ENCODE data around the gene DLL4.
A peak's percentile ranks its signal among the peaks of the same experiment; 100 is the strongest.

The DLL4 gene

DNA sequence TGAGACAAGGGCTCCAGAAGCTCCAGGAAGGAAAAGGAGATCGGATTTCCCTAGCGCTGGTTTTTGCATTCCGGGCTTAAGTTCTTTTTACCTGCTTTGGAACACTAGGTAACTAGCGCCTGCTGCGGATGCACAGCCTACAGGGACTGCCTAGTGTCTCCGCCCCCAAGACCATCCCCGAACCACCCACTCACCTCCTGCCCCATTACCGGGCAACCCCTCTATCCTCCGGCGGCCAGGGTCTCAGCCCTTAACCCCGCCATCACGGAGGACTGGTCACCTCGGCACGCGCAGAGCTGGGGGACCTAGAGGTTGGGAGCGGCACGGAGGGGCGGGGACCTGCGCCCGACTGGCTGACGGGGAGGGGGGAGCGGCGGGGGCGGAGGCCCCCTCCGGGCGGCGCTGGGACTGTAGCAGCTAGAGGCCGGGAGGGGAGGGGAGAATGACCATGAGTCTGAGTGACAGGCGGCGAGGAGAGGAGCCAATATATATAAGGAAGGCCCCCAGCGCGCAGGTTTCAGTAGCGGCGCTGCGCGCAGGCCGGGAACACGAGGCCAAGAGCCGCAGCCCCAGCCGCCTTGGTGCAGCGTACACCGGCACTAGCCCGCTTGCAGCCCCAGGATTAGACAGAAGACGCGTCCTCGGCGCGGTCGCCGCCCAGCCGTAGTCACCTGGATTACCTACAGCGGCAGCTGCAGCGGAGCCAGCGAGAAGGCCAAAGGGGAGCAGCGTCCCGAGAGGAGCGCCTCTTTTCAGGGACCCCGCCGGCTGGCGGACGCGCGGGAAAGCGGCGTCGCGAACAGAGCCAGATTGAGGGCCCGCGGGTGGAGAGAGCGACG, at the start of gene DLL4:
Gene DLL4 (plus strand): TSS at position 520 of the 839 bp plus-strand sequence. CDS start 329 bp downstream, outside the sequence.
- Histone ChIP-seq H3K36me3 (replicated peaks) (no peaks in the 10 kb centered on the region), H3K9me3 (no peaks in the 10 kb centered on the region), H3K4me1 (peaks cover 7% of the 10 kb centered on the region), H3K4me3 (peak within 1 kb of the TSS; percentile 49), H3K27me3 (ENCODE audit: low read depth) (no peaks in the 10 kb centered on the region; the same call in none of the 2 replicates)
- in situ Hi-C loops (cut with MboI; ENCODE audit: low sequenced_read_pairs), result no loop called here
- DNase-seq (ENCODE audit: low spot score in 2 of 2), result peak; percentile 86 to 92

- H3K9me3 ChIP-seq, result no peaks in the 10 kb centered on the region
- DNase-seq (ENCODE audit: low spot score in 2 of 2), result no peak
- H3K4me1 ChIP-seq, result no peaks in the 10 kb centered on the region
- in situ Hi-C loops (cut with MboI; ENCODE audit: low sequenced_read_pairs), result no loop called here
- H3K36me3 ChIP-seq (replicated peaks), result no peaks in the 10 kb centered on the region
- no peak overlapping the region for H3K4me3 ChIP-seq
- H3K27me3 ChIP-seq (ENCODE audit: low read depth), result no peaks in the 10 kb centered on the region
Observed at GRCh38 chr15:40879609-40880008, 49.5 kb upstream of the DLL4 start.

DNA sequence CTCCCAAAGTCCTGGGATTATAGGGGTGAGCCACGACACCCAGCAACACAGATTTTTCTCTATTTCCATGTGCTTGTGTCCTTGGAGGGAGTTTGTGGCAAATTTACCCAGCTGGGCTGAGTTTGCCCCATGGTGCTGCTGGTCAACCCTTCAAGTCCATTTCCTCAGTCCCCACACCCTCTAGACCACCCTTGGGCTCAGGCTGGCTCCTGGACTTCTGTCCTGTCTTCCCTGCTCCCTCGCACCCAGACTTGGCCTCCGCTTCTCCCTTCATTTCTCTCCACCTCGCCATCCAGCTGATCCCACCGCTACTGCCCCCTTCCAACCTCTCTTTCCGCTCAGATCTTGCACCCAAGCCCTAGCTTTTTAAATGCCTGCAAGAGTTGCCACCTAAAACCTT, 47.8 kb upstream of the DLL4 start:
- Histone ChIP-seq H3K27me3 (ENCODE audit: low read depth) (no peaks in the 10 kb centered on the region), H3K36me3 (replicated peaks) (no peaks in the 10 kb centered on the region), H3K4me1 (no peaks in the 10 kb centered on the region), H3K4me3 (no peak overlapping the region), H3K9me3 (no peaks in the 10 kb centered on the region)
- DNase-seq (ENCODE audit: low spot score in 2 of 2), result no peak
- in situ Hi-C loops (cut with MboI; ENCODE audit: low sequenced_read_pairs), result no loop called here

DNA sequence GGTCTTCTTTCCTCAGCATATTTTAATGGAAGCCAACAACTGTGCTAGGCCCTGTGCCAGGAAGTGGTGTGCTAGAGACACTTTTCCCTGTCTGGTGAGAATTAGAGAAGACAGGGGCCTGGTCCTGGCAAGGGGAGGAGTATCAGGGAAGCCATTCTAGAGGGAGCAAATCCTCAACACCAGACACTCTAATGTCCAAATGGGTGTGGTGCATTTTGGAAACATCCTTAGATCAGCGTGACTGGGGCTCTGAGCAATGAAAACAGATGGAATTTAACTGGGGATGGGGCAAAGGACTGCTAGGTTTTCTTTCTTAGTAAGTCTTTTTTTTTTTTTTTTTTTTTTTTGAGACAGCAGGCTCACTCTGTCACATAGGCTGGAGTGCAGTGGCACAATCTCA, 42.6 kb upstream of the DLL4 start:
- DNase-seq (ENCODE audit: low spot score in 2 of 2), result no peak
- in situ Hi-C loops (cut with MboI; ENCODE audit: low sequenced_read_pairs), result no loop called here
- Histone ChIP-seq H3K27me3 (ENCODE audit: low read depth) (no peaks in the 10 kb centered on the region), H3K4me3 (no peak overlapping the region), H3K4me1 (no peaks in the 10 kb centered on the region), H3K9me3 (no peaks in the 10 kb centered on the region), H3K36me3 (replicated peaks) (no peaks in the 10 kb centered on the region)

GRCh38 chr15:40889112-40889511, 40.0 kb upstream of the DLL4 start:
- no peaks in the 10 kb centered on the region for H3K4me1 ChIP-seq
- H3K4me3 ChIP-seq, result no peak overlapping the region
- DNase-seq (ENCODE audit: low spot score in 2 of 2), result no peak
- H3K36me3 ChIP-seq (replicated peaks), result no peaks in the 10 kb centered on the region
- H3K9me3 ChIP-seq, result no peaks in the 10 kb centered on the region
- in situ Hi-C loops (cut with MboI; ENCODE audit: low sequenced_read_pairs), result no loop called here
- H3K27me3 ChIP-seq (ENCODE audit: low read depth), result no peaks in the 10 kb centered on the region

- H3K36me3 ChIP-seq (replicated peaks), result peaks cover 8% of the 10 kb centered on the region
- no peaks in the 10 kb centered on the region; the same call in 1 of the 2 replicates for H3K4me1 ChIP-seq
- H3K27me3 ChIP-seq (ENCODE audit: low read depth), result no peaks in the 10 kb centered on the region
- in situ Hi-C loops (cut with MboI; ENCODE audit: low sequenced_read_pairs), result no loop called here
- no peaks in the 10 kb centered on the region for H3K9me3 ChIP-seq
- DNase-seq (ENCODE audit: low spot score in 2 of 2), result no peak
- H3K4me3 ChIP-seq, result no peak overlapping the region
Observed at GRCh38 chr15:40891138-40891537, 38.0 kb upstream of the DLL4 start.

DNA sequence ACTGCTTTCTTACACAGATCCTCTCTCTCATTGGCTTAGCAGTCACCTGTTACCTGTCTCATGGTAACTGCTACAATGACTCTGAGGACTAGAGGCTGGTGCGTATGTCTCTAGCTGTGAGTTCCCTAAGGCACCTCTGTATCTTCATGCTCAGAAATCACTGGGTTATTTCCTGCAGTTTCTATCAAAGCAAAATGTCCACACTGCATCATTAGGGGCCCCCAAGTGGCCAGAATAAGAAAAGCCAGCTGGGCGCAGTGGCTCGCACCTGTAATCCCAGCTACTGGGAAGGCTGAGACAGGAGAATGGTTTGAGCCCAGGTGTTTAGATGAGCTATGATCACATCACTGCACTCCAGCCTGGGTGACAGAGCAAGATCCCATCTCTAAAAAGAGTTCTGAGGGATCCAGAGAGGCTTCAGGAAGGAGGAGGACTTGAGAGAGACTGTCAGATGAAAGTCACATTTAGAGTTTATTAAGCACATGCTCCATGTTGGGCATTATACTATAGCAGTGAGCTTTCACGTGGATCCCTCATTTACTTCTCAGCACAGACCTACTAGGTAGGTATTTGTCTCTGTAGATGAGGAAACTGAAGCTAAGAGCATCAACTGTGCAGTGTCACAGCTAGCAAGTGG, 37.2 kb upstream of the DLL4 start:
- Histone ChIP-seq H3K27me3 (ENCODE audit: low read depth) (no peaks in the 10 kb centered on the region), H3K36me3 (replicated peaks) (peaks cover 11% of the 10 kb centered on the region), H3K9me3 (no peaks in the 10 kb centered on the region), H3K4me1 (no peaks in the 10 kb centered on the region; the same call in 1 of the 2 replicates), H3K4me3 (no peak overlapping the region)
- DNase-seq (ENCODE audit: low spot score in 2 of 2), result peak; percentile 52 to 61
- in situ Hi-C loops (cut with MboI; ENCODE audit: low sequenced_read_pairs), result no loop called here

- no peaks in the 10 kb centered on the region; the same call in 1 of the 2 replicates for H3K4me1 ChIP-seq
- no peak overlapping the region for H3K4me3 ChIP-seq
- in situ Hi-C loops (cut with MboI; ENCODE audit: low sequenced_read_pairs), result no loop called here
- no peak for DNase-seq (ENCODE audit: low spot score in 2 of 2)
- H3K9me3 ChIP-seq, result no peaks in the 10 kb centered on the region
- H3K36me3 ChIP-seq (replicated peaks), result peaks cover 15% of the 10 kb centered on the region
- H3K27me3 ChIP-seq (ENCODE audit: low read depth), result no peaks in the 10 kb centered on the region
Observed at GRCh38 chr15:40892447-40893012, 36.6 kb upstream of the DLL4 start.

- Histone ChIP-seq H3K9me3 (no peaks in the 10 kb centered on the region), H3K27me3 (ENCODE audit: low read depth) (no peaks in the 10 kb centered on the region), H3K36me3 (replicated peaks) (peaks cover 18% of the 10 kb centered on the region), H3K4me3 (no peak overlapping the region), H3K4me1 (no peaks in the 10 kb centered on the region; the same call in 1 of the 2 replicates)
- DNase-seq (ENCODE audit: low spot score in 2 of 2), result no peak
- in situ Hi-C loops (cut with MboI; ENCODE audit: low sequenced_read_pairs), result no loop called here
Observed at GRCh38 chr15:40893019-40893670, 36.0 kb upstream of the DLL4 start.

DNA sequence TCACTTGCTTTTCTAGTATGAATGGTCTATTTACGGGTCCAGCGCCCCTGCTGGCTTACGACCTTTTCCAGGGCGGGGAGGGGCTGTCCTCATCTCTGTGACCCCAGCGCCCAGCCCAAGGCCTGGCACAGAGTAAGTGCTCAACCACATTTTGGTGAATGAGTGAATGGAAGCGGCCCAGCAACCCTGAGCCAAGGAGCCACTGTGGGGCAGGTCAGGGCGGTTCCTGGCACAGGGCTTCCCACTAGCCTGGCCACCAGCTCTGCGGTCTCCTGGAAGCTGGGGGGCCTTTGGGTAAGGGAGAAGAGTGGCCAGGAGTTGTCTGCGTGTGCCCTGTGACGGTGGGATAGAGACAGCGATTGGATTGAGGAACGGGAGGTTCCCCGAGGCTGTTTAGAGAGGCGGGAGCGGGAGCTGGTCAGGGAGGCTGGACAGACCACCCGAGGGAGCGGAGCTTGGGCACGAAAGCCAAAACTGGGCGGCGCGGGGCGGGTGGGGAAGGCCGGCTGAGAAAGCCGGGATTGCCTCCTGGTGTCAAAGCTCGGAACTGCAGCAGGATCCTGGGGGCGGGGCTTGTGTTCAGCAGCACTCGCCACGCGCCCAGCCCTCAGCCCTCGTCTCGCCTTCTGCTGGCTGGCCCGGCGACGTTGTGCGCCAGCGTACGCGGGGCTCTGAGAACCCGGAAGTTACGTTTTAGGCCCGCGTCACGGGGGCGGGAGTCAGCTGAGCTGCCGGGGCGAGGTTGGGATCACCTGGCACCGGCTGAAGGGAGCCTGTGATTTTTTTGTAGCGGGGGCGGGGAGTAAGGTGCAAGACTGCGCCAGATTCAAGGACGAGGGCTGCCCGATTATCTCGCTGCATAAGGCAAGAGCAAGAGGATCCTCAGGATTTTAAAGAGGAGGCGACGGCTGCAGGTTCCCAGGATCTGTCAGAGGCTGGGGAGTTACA, 35.1 kb upstream of the DLL4 start, which contains the start of gene VPS18:
Gene VPS18 (plus strand): TSS at position 718 of the 948 bp plus-strand sequence. CDS start 319 bp downstream, outside the sequence.
- H3K4me1 ChIP-seq, result no peaks in the 10 kb centered on the region; the same call in 1 of the 2 replicates
- H3K27me3 ChIP-seq (ENCODE audit: low read depth), result no peaks in the 10 kb centered on the region
- peak within 1 kb of the TSS; percentile 63 for H3K4me3 ChIP-seq
- no peaks in the 10 kb centered on the region for H3K9me3 ChIP-seq
- in situ Hi-C loops (cut with MboI; ENCODE audit: low sequenced_read_pairs), result no loop called here
- DNase-seq (ENCODE audit: low spot score in 2 of 2), result peak; percentile 93 to 99
- H3K36me3 ChIP-seq (replicated peaks), result peaks cover 23% of the 10 kb centered on the region

DNA sequence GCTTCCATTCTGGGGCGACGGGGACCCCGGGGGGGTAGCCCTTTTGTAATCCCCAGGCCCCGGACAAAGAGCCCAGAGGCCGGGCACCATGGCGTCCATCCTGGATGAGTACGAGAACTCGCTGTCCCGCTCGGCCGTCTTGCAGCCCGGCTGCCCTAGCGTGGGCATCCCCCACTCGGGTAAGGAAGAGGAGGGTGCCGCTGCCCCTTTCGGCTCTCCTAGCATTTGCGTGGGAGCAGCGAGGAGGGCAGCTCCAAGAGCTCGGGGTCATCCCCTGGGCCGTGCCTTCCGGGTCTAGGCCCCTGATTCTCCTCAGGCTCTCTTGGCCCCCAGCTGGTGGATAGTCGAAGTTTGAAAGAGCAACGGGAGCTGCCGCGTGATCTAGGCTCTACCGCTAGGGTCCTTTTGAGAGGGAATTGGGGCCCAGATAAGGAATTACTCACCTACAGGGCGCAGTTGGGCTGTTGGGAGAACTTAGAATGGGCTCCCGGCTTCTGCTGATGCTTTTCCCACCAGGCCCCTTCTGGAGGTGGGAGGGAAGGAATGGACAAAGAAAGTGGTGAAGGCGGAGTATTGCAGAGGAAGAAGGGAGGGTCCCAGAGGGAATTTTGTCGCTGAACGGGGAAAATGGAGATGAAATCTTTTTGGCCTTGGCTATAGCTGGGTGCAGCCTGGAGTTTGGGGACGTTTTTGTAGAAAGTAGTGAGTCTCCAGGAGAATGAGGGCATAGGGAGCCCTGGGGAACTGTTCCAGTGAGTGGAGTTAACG, 34.3 kb upstream of the DLL4 start:
- H3K27me3 ChIP-seq (ENCODE audit: low read depth), result no peaks in the 10 kb centered on the region
- no peaks in the 10 kb centered on the region for H3K9me3 ChIP-seq
- in situ Hi-C loops (cut with MboI; ENCODE audit: low sequenced_read_pairs), result no loop called here
- peak overlapping the region; percentile 63 for H3K4me3 ChIP-seq
- H3K4me1 ChIP-seq, result no peaks in the 10 kb centered on the region; the same call in 1 of the 2 replicates
- peaks cover 32% of the 10 kb centered on the region for H3K36me3 ChIP-seq (replicated peaks)
- peak; percentile 69 to 81 for DNase-seq (ENCODE audit: low spot score in 2 of 2)

GRCh38 chr15:40899536-40900207, 29.5 kb upstream of the DLL4 start:
- in situ Hi-C loops (cut with MboI; ENCODE audit: low sequenced_read_pairs), result loop anchor here (5.0 to 10.0 kb wide), 2 partner anchors 125 to 283 kb away; no protein-coding TSS in a partner anchor

More at GRCh38 chr15:40899536-40900207, 29.5 kb upstream of the DLL4 start:
- Histone ChIP-seq H3K4me1 (no peaks in the 10 kb centered on the region; the same call in 1 of the 2 replicates), H3K9me3 (no peaks in the 10 kb centered on the region), H3K36me3 (replicated peaks) (peaks cover 65% of the 10 kb centered on the region), H3K27me3 (ENCODE audit: low read depth) (no peaks in the 10 kb centered on the region), H3K4me3 (no peak overlapping the region)
- no peak for DNase-seq (ENCODE audit: low spot score in 2 of 2)

All from HAP-1 (cell line).